B cell (primary cell): ENCODE results near the gene PCLO. TPM values are rescaled to one million over a fixed set of nuclear protein-coding genes. Genes with fewer than 3 reads are reported as not detected.

Experiments
- ATAC-seq: fragments of 200-7000 bp; cut with Tn5 transposase; one replicate; pipeline ENCODE4 v1.10.0; 2021; ENCODE audit warnings: low read depth, mild to moderate bottlenecking, moderate number of reproducible peaks, moderate library complexity
- CTCF ChIA-PET: fragments of 350-600 bp; sonication (Branson Sonifier 250); formaldehyde crosslinking; loops from one replicate; lab custom pipeline; 2021; ENCODE audit warnings: antibody characterized with exemption, inconsistent platforms; lab: Charles Lee
- POLR2A ChIA-PET: fragments of 350-600 bp; sonication (Branson Sonifier 250); formaldehyde crosslinking; loops from one replicate; lab custom pipeline; 2021; ENCODE audit warnings: antibody characterized with exemption; lab: Charles Lee
- DNase-seq: peaks from one replicate; pipeline ENCODE4 v3.0.0; 2013
- H2AFZ ChIP-seq: 2 replicates; pipeline ENCODE4 v1.6.1; 2012; ENCODE audit warnings: mild to moderate bottlenecking, low read depth, low read length; ENCODE audit not compliant: insufficient read depth, poor library complexity, severe bottlenecking
- H3K27ac ChIP-seq, 2 donors: 1 replicate in 1 of 2; 2 replicates in 1 of 2; pipeline ENCODE4 v1.5.1; 2012 to 2013; ENCODE audit warnings: low read length in 2 of 2, mild to moderate bottlenecking in 2 of 2, moderate library complexity in 1 of 2
- H3K27me3 ChIP-seq, 4 experiments: fragments of 200-600 bp in 1 of 4; sonication (generic) in 1 of 4; replicated peaks in 1 of 4; 1 replicate in 2 of 4; 2 replicates in 2 of 4; pipeline versions ENCODE4 v1.6.1 to v1.7.0; 2013 to 2016; ENCODE audit warnings: low read length in 3 of 4, mild to moderate bottlenecking in 2 of 4, mixed read lengths in 1 of 4, moderate library complexity in 1 of 4; ENCODE audit not compliant: insufficient read depth in 4 of 4, control insufficient read depth in 3 of 4; ENCODE audit errors: control extremely low read depth in 1 of 4
- H3K36me3 ChIP-seq, 2 experiments: replicated peaks in 1 of 2; 1 replicate in 1 of 2; 2 replicates in 1 of 2; pipeline versions ENCODE4 v1.6.1 to v1.7.1; 2013; ENCODE audit warnings: low read length in 1 of 2; ENCODE audit not compliant: insufficient read depth in 2 of 2, control insufficient read depth in 1 of 2; ENCODE audit errors: control extremely low read depth in 1 of 2, extremely low read depth in 1 of 2
- H3K4me1 ChIP-seq, 2 donors: fragments of 200-600 bp in 1 of 2; sonication (generic) in 1 of 2; 1 replicate in 1 of 2; 2 replicates in 1 of 2; pipeline versions ENCODE4 v1.5.1 to v1.6.1; 2013 to 2017; ENCODE audit warnings: low read length in 2 of 2; ENCODE audit not compliant: control insufficient read depth in 2 of 2, insufficient read depth in 2 of 2
- H3K4me2 ChIP-seq: replicated peaks from 2 replicates; pipeline ENCODE3; 2012; ENCODE audit warnings: mild to moderate bottlenecking, low read depth, low read length; ENCODE audit not compliant: poor library complexity, severe bottlenecking
- H3K4me3 ChIP-seq, 5 experiments: fragments of 200-600 bp in 1 of 5; sonication (generic) in 1 of 5; 1 replicate in 3 of 5; 2 replicates in 2 of 5; pipeline versions ENCODE4 v1.5.1 to v1.7.0; 2011 to 2016; ENCODE audit warnings: low read length in 4 of 5, mild to moderate bottlenecking in 4 of 5, low read depth in 2 of 5, control low read depth in 1 of 5, moderate library complexity in 1 of 5; ENCODE audit not compliant: insufficient read depth in 1 of 5; ENCODE audit errors: control extremely low read depth in 1 of 5, extremely low read depth in 1 of 5
- H3K79me2 ChIP-seq: fragments of 200-600 bp; sonication (generic); one replicate; pipeline ENCODE4 v1.6.0; 2016; ENCODE audit warnings: low read length; ENCODE audit not compliant: control insufficient read depth, insufficient read depth
- H3K9ac ChIP-seq: fragments of 200-600 bp; sonication (generic); 2 replicates; pipeline ENCODE4 v1.6.1; 2017; ENCODE audit warnings: mild to moderate bottlenecking, low read length, moderate library complexity
- H3K9me3 ChIP-seq, 3 donors: one replicate each; pipeline versions ENCODE4 v1.6.1 to v1.7.1; 2013; ENCODE audit warnings: low read length in 2 of 3; ENCODE audit not compliant: control insufficient read depth in 2 of 3, insufficient read depth in 1 of 3; ENCODE audit errors: control extremely low read depth in 1 of 3
- H4K20me1 ChIP-seq: 2 replicates; pipeline ENCODE4 v1.6.0; 2012; ENCODE audit warnings: mild to moderate bottlenecking, low read length; ENCODE audit not compliant: insufficient read depth, control insufficient read depth, poor library complexity, severe bottlenecking
- H3K27ac Mint-ChIP-seq: one replicate; pipeline ENCODE4 v1.8.0; 2021; ENCODE audit warnings: mixed read lengths
- H3K27me3 Mint-ChIP-seq: one replicate; pipeline ENCODE4 v1.8.0; 2021; ENCODE audit warnings: mixed read lengths
- H3K4me1 Mint-ChIP-seq: one replicate; pipeline ENCODE4 v1.8.0; 2021; ENCODE audit warnings: mixed read lengths
- H3K4me3 Mint-ChIP-seq: one replicate; pipeline ENCODE4 v1.8.0; 2021; ENCODE audit warnings: mixed read lengths
- H3K9me3 Mint-ChIP-seq: one replicate; pipeline ENCODE4 v1.8.0; 2022; ENCODE audit warnings: mixed read lengths; ENCODE audit not compliant: insufficient read depth
- EZH2 ChIP-seq: IDR thresholded peaks from 2 replicates; pipeline ENCODE4 v1.6.1; 2012; ENCODE audit warnings: borderline replicate concordance, low read depth, mild to moderate bottlenecking, moderate library complexity, low read length; ENCODE audit not compliant: insufficient read depth, poor library complexity, severe bottlenecking
- WGBS: methylation state at CpG from one replicate; pipeline ENCODE4 v1.1.5; 2013; ENCODE audit warnings: missing lambda C conversion rate; ENCODE audit not compliant: insufficient coverage; 5-methylcytosine and 5-hydroxymethylcytosine counted together
- intact Hi-C: fragments of 100-400 bp; cut with micrococcal nuclease; formaldehyde crosslinking; loops from one replicate; pipeline ENCODE4 v1.10.0; 2022
- polyA plus RNA-seq: library from polyadenylated mRNA; depleted of rRNA; stranded (reverse); fragments of >200 nt; gene quantifications from 2 replicates; pipeline ENCODE4 v1.2.3, GENCODE V29; 2012
- total RNA-seq, 2 donors: library from RNA; stranded (reverse); fragments of 120-200 nt in 1 of 2; gene quantifications; 1 replicate in 1 of 2; 2 replicates in 1 of 2; pipeline versions ENCODE4 v1.2.3 to v1.2.4, GENCODE V29; 2013 to 2022
- TF ChIP-seq, protein P1 (sequence below): fragments of 200-600 bp; IDR thresholded peaks from one replicate; pipeline ENCODE4 v1.8.0; 2022; ENCODE audit warnings: antibody characterized with exemption, mild to moderate bottlenecking

Gene PCLO
- total and polyA plus RNA-seq, 2 donors (not counting 1 experiment from before 2014, with no cell fraction given), result 0.01 to 0.32 TPM

DNA sequence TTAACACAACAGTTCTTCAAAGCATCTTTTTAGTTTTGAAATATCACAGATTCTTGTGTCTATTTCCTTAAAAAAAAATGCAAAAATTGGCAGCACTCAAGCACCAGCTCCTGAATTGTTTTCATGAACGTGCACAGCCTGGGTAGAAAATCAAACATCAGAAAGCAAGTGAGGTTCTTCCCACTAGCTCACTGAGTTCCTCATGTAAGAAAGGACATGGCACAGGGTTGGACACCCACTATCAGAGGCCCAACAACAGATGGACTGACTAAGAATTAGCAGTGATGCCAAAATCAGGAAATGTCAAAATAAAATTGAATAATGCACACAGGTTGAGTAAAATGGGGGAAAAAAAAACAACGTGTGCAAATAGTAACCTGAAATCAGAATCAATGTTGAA is 146.8 kb downstream of the PCLO start:
- H2AFZ ChIP-seq, result no peak overlapping the region
- ChIA-PET CTCF (no interaction called here), POLR2A (no interaction called here)
- no peaks in the 10 kb centered on the region for H3K4me1 ChIP-seq
- H3K27ac Mint-ChIP-seq, result no peak overlapping the region
- TF ChIP-seq, protein P1, sequence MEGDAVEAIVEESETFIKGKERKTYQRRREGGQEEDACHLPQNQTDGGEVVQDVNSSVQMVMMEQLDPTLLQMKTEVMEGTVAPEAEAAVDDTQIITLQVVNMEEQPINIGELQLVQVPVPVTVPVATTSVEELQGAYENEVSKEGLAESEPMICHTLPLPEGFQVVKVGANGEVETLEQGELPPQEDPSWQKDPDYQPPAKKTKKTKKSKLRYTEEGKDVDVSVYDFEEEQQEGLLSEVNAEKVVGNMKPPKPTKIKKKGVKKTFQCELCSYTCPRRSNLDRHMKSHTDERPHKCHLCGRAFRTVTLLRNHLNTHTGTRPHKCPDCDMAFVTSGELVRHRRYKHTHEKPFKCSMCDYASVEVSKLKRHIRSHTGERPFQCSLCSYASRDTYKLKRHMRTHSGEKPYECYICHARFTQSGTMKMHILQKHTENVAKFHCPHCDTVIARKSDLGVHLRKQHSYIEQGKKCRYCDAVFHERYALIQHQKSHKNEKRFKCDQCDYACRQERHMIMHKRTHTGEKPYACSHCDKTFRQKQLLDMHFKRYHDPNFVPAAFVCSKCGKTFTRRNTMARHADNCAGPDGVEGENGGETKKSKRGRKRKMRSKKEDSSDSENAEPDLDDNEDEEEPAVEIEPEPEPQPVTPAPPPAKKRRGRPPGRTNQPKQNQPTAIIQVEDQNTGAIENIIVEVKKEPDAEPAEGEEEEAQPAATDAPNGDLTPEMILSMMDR, result no peak
- no peak for TF ChIP-seq EZH2
- 69% methylated on average over 2 of the region's 2 CpGs for WGBS
- no peak overlapping the region for H3K9ac ChIP-seq
- DNase-seq, result no peak
- no peaks in the 10 kb centered on the region for H4K20me1 ChIP-seq
- no peak overlapping the region for H3K4me3 Mint-ChIP-seq
- H3K27me3 Mint-ChIP-seq, result no peaks in the 10 kb centered on the region
- no peak overlapping the region for H3K27ac ChIP-seq
- H3K9me3 Mint-ChIP-seq, result peaks cover 2% of the 10 kb centered on the region
- intact Hi-C loops, result no loop called here
- ATAC-seq, result no peak
- no peaks in the 10 kb centered on the region for H3K9me3 ChIP-seq
- no peak overlapping the region for H3K4me3 ChIP-seq
- H3K79me2 ChIP-seq, result no peaks in the 10 kb centered on the region
- H3K27me3 ChIP-seq, result no peaks in the 10 kb centered on the region
- H3K4me2 ChIP-seq, result no peak overlapping the region
- no peaks in the 10 kb centered on the region for H3K4me1 Mint-ChIP-seq
- no peaks in the 10 kb centered on the region for H3K36me3 ChIP-seq

GRCh38 chr7:83014546-83014945 is 148.1 kb downstream of the PCLO start:
- no peaks in the 10 kb centered on the region for H3K36me3 ChIP-seq
- Mint-ChIP-seq H3K4me3 (no peak overlapping the region), H3K9me3 (peaks cover 2% of the 10 kb centered on the region), H3K27me3 (no peaks in the 10 kb centered on the region), H3K4me1 (no peaks in the 10 kb centered on the region), H3K27ac (no peak overlapping the region)
- no peaks in the 10 kb centered on the region for H3K9me3 ChIP-seq
- intact Hi-C loops, result no loop called here
- H3K4me1 ChIP-seq, result no peaks in the 10 kb centered on the region
- H3K9ac ChIP-seq, result no peak overlapping the region
- WGBS, result no CpG with 5 or more reads among the region's 1 CpG
- ATAC-seq, result no peak
- no peaks in the 10 kb centered on the region for H3K79me2 ChIP-seq
- ChIA-PET CTCF (no interaction called here), POLR2A (no interaction called here)
- H3K4me2 ChIP-seq, result no peak overlapping the region
- H2AFZ ChIP-seq, result no peak overlapping the region
- no peak for DNase-seq
- H4K20me1 ChIP-seq, result no peaks in the 10 kb centered on the region
- no peak overlapping the region for H3K27ac ChIP-seq
- TF ChIP-seq, protein P1, result no peak
- no peak for TF ChIP-seq EZH2
- H3K4me3 ChIP-seq, result no peak overlapping the region
- H3K27me3 ChIP-seq, result no peaks in the 10 kb centered on the region
